PC-3 (cell line): ENCODE measurements around the gene TGM3.

Source experiments
- EZH2 ChIP-seq: fragments of 300-600 bp; sonication (generic); IDR thresholded peaks from one replicate; pipeline ENCODE4 v1.6.1; 2017; ENCODE audit warnings: antibody characterized with exemption, mild to moderate bottlenecking, low read length; ENCODE audit not compliant: unreplicated experiment
- EZH2phosphoT487 ChIP-seq: fragments of 300-600 bp; sonication (generic); IDR thresholded peaks from 2 replicates; pipeline ENCODE4 v1.6.1; 2018; ENCODE audit warnings: mild to moderate bottlenecking, antibody characterized with exemption, low read length, borderline replicate concordance
- TF ChIP-seq, protein P1 (sequence below): fragments of 300-600 bp; sonication (generic); conservative IDR thresholded peaks from 2 replicates; pipeline ENCODE4 v1.5.1; 2017; ENCODE audit warnings: antibody characterized with exemption, low read depth, mild to moderate bottlenecking, low read length

- no peak for TF ChIP-seq EZH2
- TF ChIP-seq, protein P1, sequence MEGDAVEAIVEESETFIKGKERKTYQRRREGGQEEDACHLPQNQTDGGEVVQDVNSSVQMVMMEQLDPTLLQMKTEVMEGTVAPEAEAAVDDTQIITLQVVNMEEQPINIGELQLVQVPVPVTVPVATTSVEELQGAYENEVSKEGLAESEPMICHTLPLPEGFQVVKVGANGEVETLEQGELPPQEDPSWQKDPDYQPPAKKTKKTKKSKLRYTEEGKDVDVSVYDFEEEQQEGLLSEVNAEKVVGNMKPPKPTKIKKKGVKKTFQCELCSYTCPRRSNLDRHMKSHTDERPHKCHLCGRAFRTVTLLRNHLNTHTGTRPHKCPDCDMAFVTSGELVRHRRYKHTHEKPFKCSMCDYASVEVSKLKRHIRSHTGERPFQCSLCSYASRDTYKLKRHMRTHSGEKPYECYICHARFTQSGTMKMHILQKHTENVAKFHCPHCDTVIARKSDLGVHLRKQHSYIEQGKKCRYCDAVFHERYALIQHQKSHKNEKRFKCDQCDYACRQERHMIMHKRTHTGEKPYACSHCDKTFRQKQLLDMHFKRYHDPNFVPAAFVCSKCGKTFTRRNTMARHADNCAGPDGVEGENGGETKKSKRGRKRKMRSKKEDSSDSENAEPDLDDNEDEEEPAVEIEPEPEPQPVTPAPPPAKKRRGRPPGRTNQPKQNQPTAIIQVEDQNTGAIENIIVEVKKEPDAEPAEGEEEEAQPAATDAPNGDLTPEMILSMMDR: no peak
- no peak for TF ChIP-seq EZH2phosphoT487
Measured at GRCh38 chr20:2281563-2281962, 14.2 kb upstream of the TGM3 start.
